HEK293T (cell line): ENCODE results near the gene PTGDR.

Source experiments
- CTCF ChIA-PET: fragments of 350-600 bp; formaldehyde crosslinking; extraction: SDS; loops from one replicate; lab custom pipeline; 2021; ENCODE audit warnings: antibody characterized with exemption, inconsistent platforms; lab: Yijun Ruan, JAX
- POLR2A ChIA-PET: fragments of 350-600 bp; formaldehyde crosslinking; extraction: SDS; loops from one replicate; lab custom pipeline; 2020; ENCODE audit warnings: antibody characterized with exemption, inconsistent platforms; lab: Yijun Ruan, JAX
- DNase-seq: peaks from one replicate; pipeline ENCODE4 v3.0.0; 2012; ENCODE audit warnings: mixed read lengths; ENCODE audit errors: extremely low spot score
- ARNT ChIP-seq: fragments of 450-650 bp; IDR thresholded peaks from 2 replicates; pipeline ENCODE4 v1.6.1; 2017; ENCODE audit warnings: mild to moderate bottlenecking
- BHLHE40 ChIP-seq: fragments of 450-650 bp; IDR thresholded peaks from 2 replicates; pipeline ENCODE4 v1.6.1; 2016; ENCODE audit warnings: mild to moderate bottlenecking, moderate library complexity, borderline replicate concordance
- CTBP1 ChIP-seq: fragments of 450-650 bp; IDR thresholded peaks from 2 replicates; pipeline ENCODE4 v1.6.1; 2016; ENCODE audit warnings: borderline replicate concordance
- ELF4 ChIP-seq: fragments of 450-650 bp; IDR thresholded peaks from 2 replicates; pipeline ENCODE4 v1.6.1; 2017; ENCODE audit warnings: antibody characterized with exemption
- FOXA1 ChIP-seq: fragments of 450-650 bp; IDR thresholded peaks from 2 replicates; pipeline ENCODE4 v1.6.1; 2016; ENCODE audit warnings: mild to moderate bottlenecking
- FOXK2 ChIP-seq: fragments of 450-650 bp; IDR thresholded peaks from 2 replicates; pipeline ENCODE4 v1.6.1; 2016; ENCODE audit warnings: mild to moderate bottlenecking
- FOXM1 ChIP-seq: fragments of 450-650 bp; IDR thresholded peaks from 2 replicates; pipeline ENCODE4 v1.6.1; 2017; ENCODE audit warnings: mild to moderate bottlenecking, borderline replicate concordance
- HDGF ChIP-seq: fragments of 450-650 bp; IDR thresholded peaks from 2 replicates; pipeline ENCODE4 v1.6.1; 2017; ENCODE audit warnings: antibody characterized with exemption, borderline replicate concordance
- L3MBTL2 ChIP-seq: fragments of 450-650 bp; conservative IDR thresholded peaks from 2 replicates; pipeline ENCODE4 v1.6.1; 2016; ENCODE audit warnings: mild to moderate bottlenecking
- LEF1 ChIP-seq: fragments of 450-650 bp; IDR thresholded peaks from 2 replicates; pipeline ENCODE4 v1.6.1; 2017; ENCODE audit warnings: mild to moderate bottlenecking, borderline replicate concordance
- NFRKB ChIP-seq: fragments of 450-650 bp; IDR thresholded peaks from 2 replicates; pipeline ENCODE4 v1.6.1; 2016; ENCODE audit warnings: mild to moderate bottlenecking, moderate library complexity
- SP1 ChIP-seq: fragments of 450-650 bp; IDR thresholded peaks from 2 replicates; pipeline ENCODE4 v1.6.1; 2017
- SUZ12 ChIP-seq: fragments of 450-650 bp; IDR thresholded peaks from 2 replicates; pipeline ENCODE4 v1.6.1; 2016; ENCODE audit warnings: mild to moderate bottlenecking
- TARDBP ChIP-seq: fragments of 450-650 bp; IDR thresholded peaks from 2 replicates; pipeline ENCODE4 v1.6.1; 2016
- ZNF384 ChIP-seq: fragments of 450-650 bp; IDR thresholded peaks from 2 replicates; pipeline ENCODE4 v1.6.1; 2016
- TF ChIP-seq, protein P1 (sequence below): fragments of 450-650 bp; IDR thresholded peaks from 2 replicates; pipeline ENCODE4 v1.6.1; 2016

Gene PTGDR

GRCh38 chr14:52283099-52283498, 15.6 kb downstream of the PTGDR start:
- no peak for DNase-seq
- TF ChIP-seq TARDBP (no peak), BHLHE40 (no peak), LEF1 (no peak), CTBP1 (no peak), HDGF (no peak), L3MBTL2 (no peak), SP1 (no peak), ZNF384 (no peak), ARNT (no peak), ELF4 (no peak), NFRKB (no peak), SUZ12 (no peak), FOXK2 (no peak), FOXA1 (no peak), FOXM1 (no peak)
- TF ChIP-seq, protein P1, sequence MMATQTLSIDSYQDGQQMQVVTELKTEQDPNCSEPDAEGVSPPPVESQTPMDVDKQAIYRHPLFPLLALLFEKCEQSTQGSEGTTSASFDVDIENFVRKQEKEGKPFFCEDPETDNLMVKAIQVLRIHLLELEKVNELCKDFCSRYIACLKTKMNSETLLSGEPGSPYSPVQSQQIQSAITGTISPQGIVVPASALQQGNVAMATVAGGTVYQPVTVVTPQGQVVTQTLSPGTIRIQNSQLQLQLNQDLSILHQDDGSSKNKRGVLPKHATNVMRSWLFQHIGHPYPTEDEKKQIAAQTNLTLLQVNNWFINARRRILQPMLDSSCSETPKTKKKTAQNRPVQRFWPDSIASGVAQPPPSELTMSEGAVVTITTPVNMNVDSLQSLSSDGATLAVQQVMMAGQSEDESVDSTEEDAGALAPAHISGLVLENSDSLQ = no peak
- CTCF ChIA-PET = no interaction called here
- POLR2A ChIA-PET = no interaction called here

DNA sequence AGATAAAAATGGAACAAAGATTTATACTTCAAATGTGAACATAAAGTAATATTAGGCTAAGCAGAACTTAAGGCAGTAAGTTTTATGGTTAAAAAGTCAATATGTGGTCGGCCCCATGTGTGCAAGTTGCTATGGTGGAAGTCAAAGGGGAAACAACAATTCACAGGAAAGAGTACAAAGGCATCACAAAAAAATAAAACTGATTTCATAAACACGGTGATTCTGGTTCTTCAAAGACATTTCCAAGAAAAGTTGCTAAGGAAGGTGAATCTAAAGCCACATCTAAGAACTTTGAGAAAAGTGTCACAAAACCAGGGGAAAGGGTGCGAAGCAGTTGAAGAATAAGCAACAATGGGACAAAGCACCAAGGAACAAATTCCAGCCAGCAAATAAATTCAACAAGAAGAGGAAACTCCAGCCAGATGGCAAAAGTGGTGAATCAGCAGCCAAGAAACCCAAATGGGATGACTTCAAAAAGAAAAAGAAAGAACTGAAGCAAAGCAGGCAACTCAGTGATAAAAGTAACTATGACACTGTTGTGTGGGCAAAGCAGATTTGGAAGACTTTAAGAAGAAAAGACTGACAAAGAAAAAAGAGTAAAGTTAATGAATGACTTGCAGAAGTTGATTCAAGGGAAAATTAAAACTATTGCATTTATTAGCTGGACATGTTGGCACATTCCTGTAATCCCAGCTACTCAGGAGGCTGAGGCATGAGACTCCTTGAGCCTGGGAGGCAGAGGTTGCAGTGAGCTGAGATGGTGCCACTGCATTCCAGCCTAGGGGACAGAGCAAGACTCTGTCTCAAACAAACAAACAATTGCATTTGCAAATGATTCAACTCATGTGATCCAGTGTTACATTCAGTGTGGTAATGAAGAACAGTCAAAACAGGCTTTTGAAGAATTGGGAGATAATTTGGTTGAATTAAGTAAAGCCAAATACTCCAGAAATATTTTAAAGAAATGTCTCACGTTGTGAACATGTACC, 19.5 kb downstream of the PTGDR start:
- no peak for DNase-seq
- POLR2A ChIA-PET = no interaction called here
- no peak for TF ChIP-seq BHLHE40
- TF ChIP-seq NFRKB = no peak
- no peak for TF ChIP-seq SUZ12
- CTCF ChIA-PET = interaction anchor here (0.7 to 1.1 kb wide), 2 partner anchors 13 to 321 kb away, joined by 3 to 5 read pairs; no protein-coding TSS in a partner anchor

- ChIA-PET POLR2A (no interaction called here), CTCF (no interaction called here)
- no peak for DNase-seq
- TF ChIP-seq ELF4 = no peak
- TF ChIP-seq FOXA1 = no peak
- no peak for TF ChIP-seq SP1
- TF ChIP-seq TARDBP = no peak
- no peak for TF ChIP-seq LEF1
- TF ChIP-seq FOXM1 = no peak
- TF ChIP-seq CTBP1 = no peak
- no peak for TF ChIP-seq ARNT
These were observed 28.9 kb downstream of the PTGDR start for GRCh38 chr14:52296378-52296777.

DNA sequence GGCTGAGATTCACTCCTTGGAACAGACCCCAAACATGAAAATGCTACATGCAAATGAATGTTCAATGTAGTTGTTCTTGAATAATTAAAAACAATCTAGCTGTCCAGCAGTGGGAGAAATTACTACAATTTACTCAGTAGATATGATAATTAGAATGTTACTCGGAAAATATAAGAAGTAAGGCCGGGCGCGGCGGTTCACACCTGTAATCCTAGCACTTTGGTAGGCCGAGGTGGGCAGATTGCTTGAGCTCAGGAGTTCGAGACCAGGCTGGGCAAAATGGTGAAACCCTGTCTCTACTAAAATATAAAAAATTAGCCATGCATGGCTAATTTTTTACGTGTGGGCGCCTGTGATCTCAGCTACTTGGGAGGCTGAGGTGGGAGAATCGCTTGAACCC, 31.3 kb downstream of the PTGDR start:
- DNase-seq = no peak
- POLR2A ChIA-PET = no interaction called here
- CTCF ChIA-PET = interaction anchor here (0.6 to 1.2 kb wide), 4 partner anchors 11 to 743 kb away, joined by 3 to 4 read pairs (median 3); no protein-coding TSS in a partner anchor
- no peak for TF ChIP-seq FOXA1
- TF ChIP-seq LEF1 = no peak
- TF ChIP-seq FOXM1 = no peak
- no peak for TF ChIP-seq SUZ12
- TF ChIP-seq, protein P1 = no peak
- TF ChIP-seq ARNT = no peak
- no peak for TF ChIP-seq CTBP1
- no peak for TF ChIP-seq FOXK2
- TF ChIP-seq NFRKB = no peak

GRCh38 chr14:52299692-52300278, 32.3 kb downstream of the PTGDR start:
- ChIA-PET POLR2A (no interaction called here), CTCF (interaction anchor here (0.6 to 1.2 kb wide), 9 partner anchors 10 to 230 kb away, joined by 3 to 11 read pairs (median 3); no protein-coding TSS in a partner anchor)
- DNase-seq = peak; percentile 43
- TF ChIP-seq ELF4 (no peak), FOXA1 (no peak), SUZ12 (no peak), LEF1 (no peak), ZNF384 (no peak), FOXK2 (no peak), CTBP1 (no peak), NFRKB (no peak), L3MBTL2 (no peak), TARDBP (no peak)
- TF ChIP-seq, protein P1 = no peak

DNA sequence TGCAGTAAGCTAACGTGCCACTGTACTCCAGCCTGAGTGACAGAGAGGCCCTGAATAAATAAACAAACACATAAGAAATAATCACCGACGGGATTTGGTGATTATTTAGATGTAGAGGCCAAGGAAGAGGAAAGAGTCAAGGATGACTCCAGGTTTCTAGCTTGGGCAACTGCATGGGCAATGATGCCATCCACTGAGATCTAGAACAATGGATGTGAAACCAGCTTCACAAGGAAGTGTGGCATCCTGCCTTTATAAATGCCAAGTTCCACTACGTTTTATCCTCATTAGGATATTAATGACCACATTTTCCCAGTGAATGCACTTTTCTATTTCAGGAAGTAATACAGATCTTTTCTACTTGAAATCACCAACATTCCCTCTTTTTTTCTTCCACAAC, 35.7 kb downstream of the PTGDR start:
- DNase-seq = no peak
- POLR2A ChIA-PET = no interaction called here
- TF ChIP-seq TARDBP (no peak), FOXM1 (no peak)
- TF ChIP-seq, protein P1 = no peak
- CTCF ChIA-PET = no interaction called here
